WI38 (cell line): ENCODE data around the gene GABRA6.
"Not testable (repeated sequence)": the region's sequence is repeated elsewhere in the genome, so short reads cannot be mapped to it uniquely, and the experiment has no call there.

Source experiments
- H3K4me3 ChIP-seq: 2 replicates; pipeline ENCODE4 v1.5.1; 2011; ENCODE audit warnings: low read depth, mild to moderate bottlenecking, control low read depth, low read length
- TF ChIP-seq, protein P1 (sequence below): IDR thresholded peaks from 2 replicates; pipeline ENCODE4 v1.5.1; 2012; ENCODE audit warnings: low read depth, mild to moderate bottlenecking, control low read depth, low read length

The GABRA6 gene

DNA sequence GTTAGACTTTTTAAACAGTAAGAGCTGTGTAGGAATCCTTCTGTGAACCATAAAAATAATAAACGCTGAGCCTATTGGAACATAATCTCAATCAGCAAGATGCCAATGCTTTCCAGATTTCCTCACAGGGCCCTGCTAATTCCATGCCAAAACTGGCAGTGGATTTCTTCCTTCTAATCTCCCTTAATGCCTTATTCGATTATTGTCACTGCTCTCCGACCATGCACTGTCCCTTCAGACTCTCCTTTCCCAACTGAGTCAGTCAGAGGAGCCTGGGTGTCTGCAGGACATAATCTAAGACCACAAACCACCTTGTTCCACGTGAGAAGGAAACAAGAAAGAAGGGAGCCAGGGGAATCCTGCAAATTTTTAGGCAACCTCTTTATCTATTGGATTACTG, at the start of gene GABRA6:
Gene GABRA6, plus strand, starts transcription at position 261 of the 400 bp plus-strand sequence. CDS start 269 bp downstream, outside the sequence.
- H3K4me3 ChIP-seq = no peak within 1 kb of the TSS
- TF ChIP-seq, protein P1, sequence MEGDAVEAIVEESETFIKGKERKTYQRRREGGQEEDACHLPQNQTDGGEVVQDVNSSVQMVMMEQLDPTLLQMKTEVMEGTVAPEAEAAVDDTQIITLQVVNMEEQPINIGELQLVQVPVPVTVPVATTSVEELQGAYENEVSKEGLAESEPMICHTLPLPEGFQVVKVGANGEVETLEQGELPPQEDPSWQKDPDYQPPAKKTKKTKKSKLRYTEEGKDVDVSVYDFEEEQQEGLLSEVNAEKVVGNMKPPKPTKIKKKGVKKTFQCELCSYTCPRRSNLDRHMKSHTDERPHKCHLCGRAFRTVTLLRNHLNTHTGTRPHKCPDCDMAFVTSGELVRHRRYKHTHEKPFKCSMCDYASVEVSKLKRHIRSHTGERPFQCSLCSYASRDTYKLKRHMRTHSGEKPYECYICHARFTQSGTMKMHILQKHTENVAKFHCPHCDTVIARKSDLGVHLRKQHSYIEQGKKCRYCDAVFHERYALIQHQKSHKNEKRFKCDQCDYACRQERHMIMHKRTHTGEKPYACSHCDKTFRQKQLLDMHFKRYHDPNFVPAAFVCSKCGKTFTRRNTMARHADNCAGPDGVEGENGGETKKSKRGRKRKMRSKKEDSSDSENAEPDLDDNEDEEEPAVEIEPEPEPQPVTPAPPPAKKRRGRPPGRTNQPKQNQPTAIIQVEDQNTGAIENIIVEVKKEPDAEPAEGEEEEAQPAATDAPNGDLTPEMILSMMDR = no peak

DNA sequence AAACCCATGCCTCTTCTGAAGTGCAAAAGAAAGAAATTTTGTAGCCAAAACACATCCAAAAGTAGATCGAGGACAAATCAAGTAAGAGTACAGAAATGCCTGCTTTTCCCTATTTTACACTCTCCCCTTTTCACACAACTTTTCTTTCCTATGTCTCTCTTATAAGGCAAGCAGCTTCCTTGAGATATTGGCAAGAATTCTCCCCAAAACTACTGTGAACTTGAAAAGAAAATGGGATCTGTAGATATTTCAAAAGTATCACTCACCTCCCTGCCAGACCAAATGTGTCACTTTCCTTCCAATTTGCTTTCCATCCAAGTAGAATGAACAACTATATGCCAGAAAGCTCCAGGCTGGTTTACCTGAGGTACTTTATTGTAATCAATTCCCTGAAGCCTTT, 47.9 kb upstream of the GABRA6 start:
- TF ChIP-seq, protein P1 = no peak
- H3K4me3 ChIP-seq = no peak overlapping the region

DNA sequence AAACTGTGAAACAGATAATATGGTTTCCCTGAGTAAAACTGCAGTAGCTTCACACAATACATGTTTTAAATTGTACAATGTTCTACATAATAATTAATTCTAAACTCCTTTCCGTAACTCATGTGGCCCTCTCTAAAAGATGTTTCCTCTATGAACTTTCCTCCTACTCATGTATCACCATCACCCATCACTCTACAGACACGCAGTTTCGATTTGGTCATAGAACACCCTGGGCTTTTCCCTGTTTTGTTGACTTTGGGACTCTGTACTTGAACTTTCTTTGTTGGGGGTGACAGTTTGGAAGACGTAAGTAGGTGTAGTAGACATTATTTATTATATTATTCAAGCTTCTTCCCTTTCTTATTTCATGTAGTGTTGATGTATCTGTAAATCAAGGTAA, 44.1 kb upstream of the GABRA6 start:
- TF ChIP-seq, protein P1 = no peak
- H3K4me3 ChIP-seq = no peak overlapping the region

DNA sequence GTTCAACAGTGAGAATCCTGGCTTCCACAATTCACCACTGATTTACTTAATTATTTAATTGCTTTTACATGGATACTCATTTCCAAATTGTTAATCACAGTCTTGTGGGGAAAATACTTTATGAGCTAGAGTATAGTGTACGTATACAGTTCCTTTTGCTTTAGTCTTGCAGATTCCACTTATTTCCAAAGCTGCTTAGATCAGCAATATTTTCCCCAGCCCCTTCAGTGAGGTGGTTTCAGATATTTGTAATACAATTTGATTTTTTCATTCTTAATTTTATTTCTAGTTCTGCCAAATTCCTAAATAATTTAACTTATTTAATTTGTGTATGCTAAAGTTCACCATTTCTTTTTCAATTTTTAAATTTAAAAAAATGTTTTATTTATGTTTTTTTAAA, 40.3 kb upstream of the GABRA6 start:
- TF ChIP-seq, protein P1 = no peak
- no peak overlapping the region for H3K4me3 ChIP-seq

DNA sequence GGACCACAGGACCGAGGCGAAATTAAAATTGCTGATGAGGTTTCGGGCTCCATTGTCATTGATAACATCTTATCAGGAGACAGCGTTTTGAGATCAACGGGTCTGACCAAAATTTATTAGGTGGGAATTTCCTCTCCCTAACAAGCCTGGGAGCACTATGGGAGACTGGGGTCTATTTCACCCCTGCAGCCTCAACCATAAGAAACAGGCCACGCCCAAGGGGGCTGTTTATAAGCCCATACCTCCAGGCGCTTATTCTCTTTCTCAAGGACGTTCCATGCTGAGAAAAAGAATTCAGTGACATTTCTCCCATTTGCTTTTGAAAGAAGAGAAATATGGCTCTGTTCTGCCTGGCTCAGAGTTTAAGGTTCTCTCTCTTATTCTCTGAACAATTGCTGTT, 33.6 kb upstream of the GABRA6 start:
- not testable (repeated sequence) for H3K4me3 ChIP-seq

DNA sequence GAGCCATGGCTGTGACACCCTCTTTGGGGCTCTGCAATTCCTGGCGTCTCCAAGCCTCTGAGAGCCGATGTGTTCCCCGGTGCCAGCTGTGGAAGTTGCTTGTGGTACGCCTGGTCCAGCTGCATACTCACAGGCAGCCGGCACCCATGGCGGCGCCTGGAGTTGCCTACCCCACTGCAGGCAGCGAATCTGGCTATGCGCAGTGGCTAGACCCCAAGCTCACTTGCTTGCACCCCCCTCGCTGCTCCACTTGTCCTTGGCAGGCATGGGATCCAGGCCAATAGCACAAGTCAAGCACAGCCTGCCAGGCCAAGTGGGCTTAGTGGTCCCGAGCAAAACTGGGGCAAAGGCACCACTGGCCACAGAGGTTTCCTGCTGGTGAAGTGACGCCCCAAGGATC, 24.7 kb upstream of the GABRA6 start:
- TF ChIP-seq, protein P1 = no peak
- H3K4me3 ChIP-seq = no peak overlapping the region

DNA sequence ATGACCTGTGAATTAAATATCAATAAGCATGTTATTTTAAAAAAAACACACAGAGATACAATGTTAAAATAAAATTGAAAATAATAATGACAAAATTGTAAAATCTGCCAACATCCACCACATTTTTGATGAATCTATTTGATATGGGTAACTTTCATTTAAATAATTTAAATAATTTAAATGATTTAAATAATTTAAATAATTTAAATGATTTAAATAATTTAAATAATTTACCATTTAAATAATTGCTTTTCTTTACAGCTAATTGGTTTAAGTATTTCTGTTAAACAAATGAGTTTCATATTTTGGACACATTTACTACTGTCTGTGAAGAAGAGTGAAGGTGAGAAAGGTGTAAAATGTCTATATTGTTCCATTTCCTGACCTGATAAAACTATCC, 22.1 kb upstream of the GABRA6 start:
- H3K4me3 ChIP-seq = no peak overlapping the region
- TF ChIP-seq, protein P1 = no peak

DNA sequence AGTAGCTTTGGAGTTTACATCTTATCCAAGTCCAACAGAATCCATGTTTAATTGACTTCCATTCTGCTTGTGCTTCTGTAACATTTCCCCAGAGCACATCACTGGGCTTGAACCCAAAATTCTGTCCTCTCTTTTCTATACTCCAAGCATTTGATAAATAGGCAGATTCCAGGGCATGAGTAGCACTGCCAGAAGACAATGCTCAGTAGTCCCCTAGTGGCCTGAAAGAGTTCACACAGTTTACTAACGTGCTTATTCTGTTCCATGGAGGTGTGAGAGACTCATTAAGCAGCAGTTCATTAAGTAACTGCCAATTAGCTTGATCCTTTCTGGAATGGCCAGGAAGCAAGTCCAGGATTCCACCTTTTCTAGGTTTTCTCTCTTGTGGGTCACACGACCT, 9.4 kb upstream of the GABRA6 start:
- TF ChIP-seq, protein P1 = no peak

More for the DNA sequence above, 9.4 kb upstream of the GABRA6 start:
- H3K4me3 ChIP-seq = no peak overlapping the region
